Fibroblast of lung (primary cell): ENCODE data around the gene LCN1.

ENCODE experiments used
- EZH2 ChIP-seq: IDR thresholded peaks from 2 replicates; pipeline ENCODE4 v1.5.1; 2012; ENCODE audit warnings: low read length, control low read depth, mild to moderate bottlenecking; ENCODE audit errors: missing control alignments
- TF ChIP-seq, protein P1 (sequence below), 2 donors: IDR thresholded peaks in 1 of 2; conservative IDR thresholded peaks in 1 of 2; 1 replicate in 1 of 2; 2 replicates in 1 of 2; pipeline ENCODE4 v1.5.1; 2011 to 2012; ENCODE audit warnings: low read length in 2 of 2, control low read depth in 1 of 2, inconsistent platforms in 1 of 2, low read depth in 1 of 2, mild to moderate bottlenecking in 1 of 2

DNA sequence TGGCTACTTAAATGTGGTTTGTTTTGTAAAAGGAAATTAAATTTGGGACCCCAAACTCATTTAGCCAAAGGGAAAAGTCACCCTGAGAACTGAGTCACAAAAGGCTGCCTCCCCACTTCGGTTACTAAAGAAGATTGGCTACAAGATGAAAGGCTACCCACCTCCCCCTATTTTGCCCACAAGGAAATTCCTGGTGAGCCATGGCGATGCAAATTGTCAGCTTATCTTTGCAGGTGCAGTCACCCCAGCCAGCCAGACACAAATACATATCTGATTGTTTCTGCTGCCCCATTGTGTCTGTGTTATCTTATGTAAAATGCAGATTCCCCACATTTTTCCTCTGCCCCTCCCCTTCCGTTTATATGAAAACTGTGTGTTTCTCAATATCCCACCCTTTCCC lies 49.2 kb downstream of the LCN1 start:
- TF ChIP-seq, protein P1, sequence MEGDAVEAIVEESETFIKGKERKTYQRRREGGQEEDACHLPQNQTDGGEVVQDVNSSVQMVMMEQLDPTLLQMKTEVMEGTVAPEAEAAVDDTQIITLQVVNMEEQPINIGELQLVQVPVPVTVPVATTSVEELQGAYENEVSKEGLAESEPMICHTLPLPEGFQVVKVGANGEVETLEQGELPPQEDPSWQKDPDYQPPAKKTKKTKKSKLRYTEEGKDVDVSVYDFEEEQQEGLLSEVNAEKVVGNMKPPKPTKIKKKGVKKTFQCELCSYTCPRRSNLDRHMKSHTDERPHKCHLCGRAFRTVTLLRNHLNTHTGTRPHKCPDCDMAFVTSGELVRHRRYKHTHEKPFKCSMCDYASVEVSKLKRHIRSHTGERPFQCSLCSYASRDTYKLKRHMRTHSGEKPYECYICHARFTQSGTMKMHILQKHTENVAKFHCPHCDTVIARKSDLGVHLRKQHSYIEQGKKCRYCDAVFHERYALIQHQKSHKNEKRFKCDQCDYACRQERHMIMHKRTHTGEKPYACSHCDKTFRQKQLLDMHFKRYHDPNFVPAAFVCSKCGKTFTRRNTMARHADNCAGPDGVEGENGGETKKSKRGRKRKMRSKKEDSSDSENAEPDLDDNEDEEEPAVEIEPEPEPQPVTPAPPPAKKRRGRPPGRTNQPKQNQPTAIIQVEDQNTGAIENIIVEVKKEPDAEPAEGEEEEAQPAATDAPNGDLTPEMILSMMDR (conservative IDR thresholded peaks at IDR 0.05 in 1 of 2, IDR thresholded peaks at IDR 0.05 in 1 of 2; ENCODE audit: low read depth in 1 of 2, low read length in 2 of 2): no peak
- no peak for TF ChIP-seq EZH2
